GM12878 (cell line): ENCODE measurements around the gene RPL27A.

Experiments
- POLR2AphosphoS5 ChIP-seq: IDR thresholded peaks from 2 replicates; pipeline ENCODE4 v1.6.1; 2011; ENCODE audit warnings: mild to moderate bottlenecking, low read length, inconsistent platforms
- SRF ChIP-seq, 2 experiments: IDR thresholded peaks; 2 replicates each; pipeline ENCODE4 v1.6.1; 2011; ENCODE audit warnings: low read depth in 2 of 2, low read length in 2 of 2, mild to moderate bottlenecking in 1 of 2, moderate library complexity in 1 of 2
- TARDBP ChIP-seq: IDR thresholded peaks from 2 replicates; pipeline ENCODE4 v1.6.1; 2016; ENCODE audit warnings: borderline replicate concordance
- YY1 ChIP-seq: IDR thresholded peaks from 2 replicates; pipeline ENCODE4 v1.6.1; 2011; ENCODE audit warnings: low read depth, mild to moderate bottlenecking, low read length

DNA sequence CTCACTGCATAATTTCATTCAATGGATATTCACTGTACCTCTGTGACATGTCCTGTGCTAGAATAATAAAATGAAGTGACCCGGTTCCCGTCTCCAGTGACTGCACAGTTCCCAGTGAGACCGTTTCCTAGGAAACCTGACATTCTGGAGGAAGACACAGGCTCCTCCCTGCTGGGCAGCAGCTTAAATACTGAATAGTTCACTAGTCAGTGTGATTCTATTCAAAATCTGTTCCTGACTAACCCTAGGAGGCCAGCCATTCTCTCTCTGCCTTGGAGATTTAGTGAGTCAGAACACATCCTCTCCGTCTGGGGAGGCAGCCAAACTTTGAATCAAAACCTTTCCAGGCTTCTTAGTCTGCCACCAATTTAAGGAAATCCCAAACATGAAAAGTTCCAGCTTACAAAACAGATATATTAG, 11.4 kb upstream of the RPL27A start:
- TF ChIP-seq SRF (IDR thresholded peaks at IDR 0.05; ENCODE audit: low read depth in 2 of 2, low read length in 2 of 2) (no peak), TARDBP (no peak), YY1 (no peak), POLR2AphosphoS5 (no peak)
